Lung (tissue), 12 donors: ENCODE measurements around the gene C17orf113. TPM values are rescaled to one million over a fixed set of nuclear protein-coding genes. Genes with fewer than 3 reads are reported as not detected.

Experiments
- ATAC-seq: fragments of 200-7000 bp; cut with Tn5 transposase; one replicate; pipeline ENCODE4 v1.9.1; 2020; ENCODE audit warnings: moderate number of reproducible peaks; ENCODE audit not compliant: insufficient read depth, low FRiP score
- DNase-seq, 3 donors: peaks; one replicate each; pipeline ENCODE4 v3.0.0-alpha.2; 2013 to 2017
- H3K27ac ChIP-seq, 2 donors: one replicate each; pipeline ENCODE4 v1.5.1; 2013; ENCODE audit warnings: mild to moderate bottlenecking in 2 of 2, moderate library complexity in 2 of 2, control low read depth in 1 of 2, inconsistent platforms in 1 of 2, low read depth in 1 of 2, low read length in 1 of 2
- H3K27me3 ChIP-seq, 3 donors: one replicate each; pipeline ENCODE4 v1.5.1; 2013; ENCODE audit warnings: low read length in 2 of 3; ENCODE audit not compliant: control insufficient read depth in 3 of 3, insufficient read depth in 3 of 3
- H3K36me3 ChIP-seq, 4 donors: one replicate each; pipeline ENCODE4 v1.5.1; 2013; ENCODE audit warnings: low read length in 4 of 4, mild to moderate bottlenecking in 1 of 4, moderate library complexity in 1 of 4; ENCODE audit not compliant: control insufficient read depth in 4 of 4, insufficient read depth in 4 of 4
- H3K4me1 ChIP-seq, 5 donors: one replicate each; pipeline ENCODE4 v1.5.1; 2013; ENCODE audit warnings: low read length in 5 of 5, mild to moderate bottlenecking in 2 of 5, moderate library complexity in 1 of 5; ENCODE audit not compliant: control insufficient read depth in 5 of 5, insufficient read depth in 5 of 5
- H3K4me3 ChIP-seq: one replicate; pipeline ENCODE4 v1.5.1; 2013; ENCODE audit warnings: mild to moderate bottlenecking, control low read depth, moderate library complexity
- H3K9ac ChIP-seq, 2 donors: one replicate each; pipeline ENCODE4 v1.5.1; 2013; ENCODE audit warnings: low read length in 2 of 2, control low read depth in 1 of 2; ENCODE audit not compliant: insufficient read depth in 1 of 2
- H3K9me3 ChIP-seq, 4 donors: one replicate each; pipeline ENCODE4 v1.5.1; 2013; ENCODE audit warnings: low read length in 3 of 4, mild to moderate bottlenecking in 1 of 4, moderate library complexity in 1 of 4; ENCODE audit not compliant: control insufficient read depth in 4 of 4, insufficient read depth in 3 of 4
- WGBS, 2 donors: extraction: QIAGEN DNeasy Blood & Tissue Kit; methylation state at CpG; one replicate each; pipeline ENCODE4 v1.1.7; 2013; 5-methylcytosine and 5-hydroxymethylcytosine counted together
- polyA plus RNA-seq, 2 donors: library from polyadenylated mRNA; stranded (reverse); fragments of 200-250 nt; gene quantifications; one replicate each; pipeline ENCODE4 v1.2.1, GENCODE V29; 2013
- total RNA-seq, 2 donors: library from RNA; depleted of rRNA in 1 of 2; stranded (reverse); fragments of >200 nt in 1 of 2; gene quantifications; one replicate each; pipeline ENCODE4 v1.2.1, GENCODE V29; 2014 to 2021
- TF ChIP-seq, protein P1 (sequence below): IDR thresholded peaks from 2 replicates; pipeline ENCODE4 v1.5.1; 2012; ENCODE audit warnings: mild to moderate bottlenecking; ENCODE audit errors: control extremely low read depth, extremely low read depth
- donor health status: control.
- donor health status: control.
- donor health status: Bipolar disorder and iron deficiency.
- donor health status: healthy.
- donor health status: DM: yes; HTN: yes; CAD: no.

The C17orf113 gene
- total and polyA plus RNA-seq, 4 donors, result 0.38 to 3.6 (median 1.2) TPM

GRCh38 chr17:42087042-42087701, 36.8 kb upstream of the C17orf113 start:
- 85 to 93% methylated on average over 7 of the region's 7 CpGs for WGBS, 2 donors
- H3K27ac ChIP-seq, result no peak overlapping the region
- peaks cover 0 to 2% (median 0%) of the 10 kb centered on the region in 3 donors for H3K27me3 ChIP-seq
- no peak for ATAC-seq
- no peaks in the 10 kb centered on the region for H3K36me3 ChIP-seq
- H3K9me3 ChIP-seq, result no peaks in the 10 kb centered on the region
- DNase-seq, result no peak
- peaks cover 0 to 1% (median 0%) of the 10 kb centered on the region in 5 donors for H3K4me1 ChIP-seq
- no peak overlapping the region for H3K4me3 ChIP-seq
- TF ChIP-seq, protein P1, sequence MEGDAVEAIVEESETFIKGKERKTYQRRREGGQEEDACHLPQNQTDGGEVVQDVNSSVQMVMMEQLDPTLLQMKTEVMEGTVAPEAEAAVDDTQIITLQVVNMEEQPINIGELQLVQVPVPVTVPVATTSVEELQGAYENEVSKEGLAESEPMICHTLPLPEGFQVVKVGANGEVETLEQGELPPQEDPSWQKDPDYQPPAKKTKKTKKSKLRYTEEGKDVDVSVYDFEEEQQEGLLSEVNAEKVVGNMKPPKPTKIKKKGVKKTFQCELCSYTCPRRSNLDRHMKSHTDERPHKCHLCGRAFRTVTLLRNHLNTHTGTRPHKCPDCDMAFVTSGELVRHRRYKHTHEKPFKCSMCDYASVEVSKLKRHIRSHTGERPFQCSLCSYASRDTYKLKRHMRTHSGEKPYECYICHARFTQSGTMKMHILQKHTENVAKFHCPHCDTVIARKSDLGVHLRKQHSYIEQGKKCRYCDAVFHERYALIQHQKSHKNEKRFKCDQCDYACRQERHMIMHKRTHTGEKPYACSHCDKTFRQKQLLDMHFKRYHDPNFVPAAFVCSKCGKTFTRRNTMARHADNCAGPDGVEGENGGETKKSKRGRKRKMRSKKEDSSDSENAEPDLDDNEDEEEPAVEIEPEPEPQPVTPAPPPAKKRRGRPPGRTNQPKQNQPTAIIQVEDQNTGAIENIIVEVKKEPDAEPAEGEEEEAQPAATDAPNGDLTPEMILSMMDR, result no peak
- no peak overlapping the region for H3K9ac ChIP-seq

GRCh38 chr17:42081516-42082129, 31.2 kb upstream of the C17orf113 start:
- TF ChIP-seq, protein P1, result no peak
- H3K4me1 ChIP-seq, result no peaks in the 10 kb centered on the region
- ATAC-seq, result no peak
- H3K9me3 ChIP-seq, result no peaks in the 10 kb centered on the region
- no peak overlapping the region for H3K9ac ChIP-seq
- no peaks in the 10 kb centered on the region for H3K27me3 ChIP-seq
- H3K36me3 ChIP-seq, result no peaks in the 10 kb centered on the region
- H3K4me3 ChIP-seq, result no peak overlapping the region
- no peak overlapping the region for H3K27ac ChIP-seq
- no peak for DNase-seq
- whole genome bisulfite sequencing, 2 donors, result 89 to 92% methylated on average over 9 of the region's 9 CpGs

DNA sequence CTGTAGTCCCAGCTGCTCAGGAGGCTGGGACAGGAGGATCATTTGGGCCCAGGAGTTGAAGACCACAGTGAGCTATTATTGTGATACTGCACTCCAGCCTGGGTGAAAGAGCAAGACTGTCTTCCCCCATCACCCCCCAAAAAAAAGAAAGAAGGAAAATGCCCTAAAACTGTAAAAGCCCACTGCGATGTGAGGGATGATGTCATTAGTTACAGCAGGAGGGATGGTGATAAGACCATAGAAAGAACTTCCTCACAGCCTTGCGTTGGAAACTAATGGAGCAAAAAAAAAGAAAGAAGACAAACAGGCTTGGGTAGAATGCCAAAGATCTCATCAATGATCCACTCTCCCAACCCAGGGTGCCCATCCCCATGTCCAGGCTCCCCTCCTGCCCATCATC, 29.1 kb upstream of the C17orf113 start:
- H3K4me1 ChIP-seq, result no peaks in the 10 kb centered on the region
- H3K36me3 ChIP-seq, result no peaks in the 10 kb centered on the region
- no peak for DNase-seq
- H3K4me3 ChIP-seq, result no peak overlapping the region
- 63 to 85% methylated on average over 2 of the region's 2 CpGs for WGBS, 2 donors
- peaks cover 0 to 2% (median 0%) of the 10 kb centered on the region in 3 donors for H3K27me3 ChIP-seq
- no peak overlapping the region for H3K27ac ChIP-seq
- no peak for ATAC-seq
- TF ChIP-seq, protein P1, result no peak
- H3K9ac ChIP-seq, result no peak overlapping the region
- no peaks in the 10 kb centered on the region for H3K9me3 ChIP-seq
